Fibroblast of pulmonary artery (primary cell): Measurements from ENCODE around the gene C5AR1.
A peak's percentile ranks its signal among the peaks of the same experiment; 100 is the strongest.
"Not testable (repeated sequence)": the region's sequence is repeated elsewhere in the genome, so short reads cannot be mapped to it uniquely, and the experiment has no call there.

Experiments used
- DNase-seq: peaks from one replicate; pipeline ENCODE4 v3.0.0-alpha.2; 2010; ENCODE audit warnings: low read depth
- H3K4me3 ChIP-seq: replicated peaks from 2 replicates; pipeline ENCODE4 v1.5.1; 2011; ENCODE audit warnings: low read depth, mild to moderate bottlenecking, control low read depth, low read length, moderate library complexity
- CTCF ChIP-seq: IDR thresholded peaks from 2 replicates; pipeline ENCODE4 v1.5.1; 2011; ENCODE audit warnings: mild to moderate bottlenecking, control low read depth, low read length, inconsistent platforms; ENCODE audit errors: missing control alignments

Gene C5AR1

DNA sequence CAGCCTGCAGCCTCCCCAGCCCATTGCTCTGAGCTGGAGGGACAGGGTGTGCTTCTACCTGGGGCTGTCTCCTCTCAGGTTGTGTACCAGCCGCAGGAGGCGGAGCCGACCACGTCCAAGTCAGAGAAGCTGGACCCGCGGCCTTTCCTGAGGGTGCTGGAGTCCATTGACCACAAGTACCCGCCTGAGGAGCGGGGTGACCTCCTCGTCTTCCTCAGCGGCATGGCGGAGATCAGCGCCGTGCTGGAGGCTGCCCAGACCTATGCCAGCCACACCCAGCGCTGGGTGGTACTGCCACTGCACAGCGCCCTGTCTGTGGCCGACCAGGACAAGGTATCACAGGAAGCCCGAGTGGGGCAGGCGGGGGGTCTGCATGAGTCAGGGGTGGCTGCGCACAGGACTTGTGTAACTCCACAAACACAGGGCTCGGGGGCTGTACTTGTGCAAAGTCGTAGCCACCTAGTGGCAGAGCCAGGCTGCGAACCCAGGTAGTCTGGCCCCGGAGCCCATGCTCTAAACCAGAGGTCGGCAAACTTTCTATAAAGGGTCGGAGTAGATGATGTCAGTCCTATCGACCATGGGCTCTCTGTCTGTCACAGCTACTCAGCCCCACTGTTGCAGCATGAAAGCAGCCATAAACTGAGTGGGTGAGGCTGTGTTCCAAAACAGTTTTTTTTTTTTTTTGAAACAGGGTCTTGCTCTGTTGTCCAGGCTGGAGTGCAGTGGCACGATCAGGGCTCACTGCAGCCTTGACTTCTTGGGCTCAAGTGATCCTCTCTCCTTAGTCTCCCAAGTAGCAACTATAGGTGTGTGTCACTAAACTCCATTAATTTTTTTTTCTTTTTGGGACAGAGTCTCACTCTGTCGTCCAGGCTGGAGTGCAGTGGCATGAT is 48.4 kb downstream of the C5AR1 start:
- H3K4me3 ChIP-seq = no peak overlapping the region
- peak; percentile 10 for TF ChIP-seq CTCF
- DNase-seq = no peak

- DNase-seq = no peak
- no peak for TF ChIP-seq CTCF
- no peak overlapping the region for H3K4me3 ChIP-seq
Measured at GRCh38 chr19:47358936-47359335, 49.3 kb downstream of the C5AR1 start.

GRCh38 chr19:47362321-47362720 is 52.7 kb downstream of the C5AR1 start:
- TF ChIP-seq CTCF = no peak
- no peak for DNase-seq
- no peak overlapping the region for H3K4me3 ChIP-seq

GRCh38 chr19:47363758-47364531 is 54.3 kb downstream of the C5AR1 start:
- H3K4me3 ChIP-seq = no peak overlapping the region
- no peak for TF ChIP-seq CTCF
- DNase-seq = peak; percentile 72

DNA sequence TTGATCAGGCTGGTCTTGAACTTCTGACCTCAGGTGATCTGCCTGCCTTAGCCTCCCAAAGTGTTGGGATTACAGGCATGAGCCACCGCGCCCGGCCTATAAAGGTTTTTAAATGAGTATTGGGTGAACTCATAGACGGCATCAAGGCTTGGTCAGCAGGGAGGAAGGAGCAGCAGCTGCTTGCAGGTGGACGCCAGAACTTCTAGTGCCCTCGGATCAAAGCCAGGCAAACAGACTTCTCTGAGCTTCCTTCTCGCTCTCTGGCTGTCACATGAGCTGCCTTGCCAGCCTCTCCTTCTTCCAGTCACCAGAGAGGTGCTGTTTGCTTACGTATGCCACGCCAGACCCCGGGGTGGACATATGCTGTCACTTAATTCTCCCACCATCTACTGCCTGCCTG is 55.8 kb downstream of the C5AR1 start:
- not testable (repeated sequence) for H3K4me3 ChIP-seq, DNase-seq

GRCh38 chr19:47370045-47370611 is 60.5 kb downstream of the C5AR1 start:
- no peak for TF ChIP-seq CTCF
- peak; percentile 56 for DNase-seq

GRCh38 chr19:47371261-47371660 is 61.6 kb downstream of the C5AR1 start:
- no peak for DNase-seq
- H3K4me3 ChIP-seq = no peak overlapping the region
- TF ChIP-seq CTCF = no peak

More at GRCh38 chr19:47370045-47370611, 60.5 kb downstream of the C5AR1 start:
- no peak overlapping the region for H3K4me3 ChIP-seq
